Measurements from ENCODE around the gene FLT4. TPM values are rescaled to one million over a fixed set of nuclear protein-coding genes. Genes with fewer than 3 reads are reported as not detected.
A peak's percentile ranks its signal among the peaks of the same experiment; 100 is the strongest.

FLT4 gene
- total RNA-seq, 1 experiment from 2014 or later = 4.1 TPM

GRCh38 chr5:180611140-180611850 is 38.1 kb downstream of the FLT4 start:
- DNase-seq (ENCODE audit: extremely low read depth, low read depth) = no peak

- DNase-seq (ENCODE audit: extremely low read depth, low read depth) = no peak
Observed at GRCh38 chr5:180609817-180610550, 39.4 kb downstream of the FLT4 start.

GRCh38 chr5:180609386-180609785 is 40.0 kb downstream of the FLT4 start:
- DNase-seq (ENCODE audit: extremely low read depth, low read depth) = no peak

GRCh38 chr5:180608572-180609310 is 40.7 kb downstream of the FLT4 start:
- no peak for DNase-seq (ENCODE audit: extremely low read depth, low read depth)

GRCh38 chr5:180607861-180608571 is 41.4 kb downstream of the FLT4 start:
- DNase-seq (ENCODE audit: extremely low read depth, low read depth) = no peak

GRCh38 chr5:180606215-180606785 is 43.1 kb downstream of the FLT4 start:
- DNase-seq (ENCODE audit: extremely low read depth, low read depth) = no peak

GRCh38 chr5:180605554-180606214 is 43.7 kb downstream of the FLT4 start:
- peak; percentile 62 for DNase-seq (ENCODE audit: extremely low read depth, low read depth)

- DNase-seq (ENCODE audit: extremely low read depth, low read depth) = no peak
Observed at GRCh38 chr5:180604271-180604670, 45.1 kb downstream of the FLT4 start.

GRCh38 chr5:180603076-180603594 is 46.3 kb downstream of the FLT4 start:
- no peak for DNase-seq (ENCODE audit: extremely low read depth, low read depth)

- DNase-seq (ENCODE audit: extremely low read depth, low read depth) = no peak
Observed at GRCh38 chr5:180602481-180603075, 46.8 kb downstream of the FLT4 start.

- no peak for DNase-seq (ENCODE audit: extremely low read depth, low read depth)
Observed at GRCh38 chr5:180601591-180602480, 47.6 kb downstream of the FLT4 start.

GRCh38 chr5:180600554-180601041 is 48.8 kb downstream of the FLT4 start:
- DNase-seq (ENCODE audit: extremely low read depth, low read depth) = no peak

GRCh38 chr5:180599981-180600553 is 49.3 kb downstream of the FLT4 start:
- DNase-seq (ENCODE audit: extremely low read depth, low read depth) = no peak

- no peak for DNase-seq (ENCODE audit: extremely low read depth, low read depth)
Observed at GRCh38 chr5:180599590-180599914, 49.8 kb downstream of the FLT4 start.

GRCh38 chr5:180598797-180599589 is 50.4 kb downstream of the FLT4 start:
- DNase-seq (ENCODE audit: extremely low read depth, low read depth) = no peak

- DNase-seq (ENCODE audit: extremely low read depth, low read depth) = no peak
Observed at GRCh38 chr5:180598316-180598701, 51.1 kb downstream of the FLT4 start.

GRCh38 chr5:180596668-180597231 is 52.6 kb downstream of the FLT4 start:
- DNase-seq (ENCODE audit: extremely low read depth, low read depth) = no peak
